WTC11 (cell line): ENCODE data around the gene FBXO42. TPM values are rescaled to one million over a fixed set of nuclear protein-coding genes. Genes with fewer than 3 reads are reported as not detected.

Experiments
- ATAC-seq: fragments of 200-7000 bp; cut with Tn5 transposase; 2 replicates; pipeline ENCODE4 v1.10.0; 2021; ENCODE audit warnings: mild to moderate bottlenecking, moderate library complexity
- CTCF ChIA-PET: fragments of 300-600 bp; sonication (Branson Sonifier 250); formaldehyde crosslinking; loops from one replicate; lab custom pipeline; 2021; ENCODE audit warnings: antibody characterized with exemption; lab: Charles Lee
- POLR2A ChIA-PET: fragments of 350-600 bp; sonication (Branson Sonifier 250); formaldehyde crosslinking; loops from one replicate; lab custom pipeline; 2021; ENCODE audit warnings: antibody characterized with exemption; lab: Charles Lee
- DNase-seq: peaks from one replicate; pipeline ENCODE4 v3.0.0; 2021; ENCODE audit warnings: low spot score
- H3K27ac Mint-ChIP-seq: 2 replicates; pipeline ENCODE4 v1.8.0; 2021; ENCODE audit warnings: mixed read lengths
- H3K27me3 Mint-ChIP-seq: 2 replicates; pipeline ENCODE4 v1.8.0; 2021; ENCODE audit warnings: low read depth, mild to moderate bottlenecking, moderate library complexity, mixed read lengths
- H3K36me3 Mint-ChIP-seq: 2 replicates; pipeline ENCODE4 v1.8.0; 2021; ENCODE audit warnings: mixed read lengths
- H3K4me1 Mint-ChIP-seq: 2 replicates; pipeline ENCODE4 v1.8.0; 2022; ENCODE audit warnings: mixed read lengths
- H3K4me3 Mint-ChIP-seq: 2 replicates; pipeline ENCODE4 v1.8.0; 2021; ENCODE audit warnings: mild to moderate bottlenecking, moderate library complexity, mixed read lengths
- H3K9me3 Mint-ChIP-seq: 2 replicates; pipeline ENCODE4 v1.8.0; 2021; ENCODE audit warnings: mixed read lengths
- CBFB ChIP-seq: sonication (generic); formaldehyde crosslinking; IDR thresholded peaks from 2 replicates; pipeline ENCODE4 v1.8.1; 2022; ENCODE audit warnings: mild to moderate bottlenecking, low read depth, missing genetic modification reagents
- ELF4 ChIP-seq: sonication (generic); formaldehyde crosslinking; IDR thresholded peaks from 2 replicates; pipeline ENCODE4 v1.8.1; 2022; ENCODE audit warnings: low read depth, mild to moderate bottlenecking, moderate library complexity, missing genetic modification reagents
- ETV6 ChIP-seq: sonication (generic); formaldehyde crosslinking; IDR thresholded peaks from 2 replicates; pipeline ENCODE4 v1.8.1; 2022; ENCODE audit warnings: mild to moderate bottlenecking, missing genetic modification reagents
- GTF2I ChIP-seq: fragments of 250-450 bp; sonication (Bioruptor Pico); conservative IDR thresholded peaks from 2 replicates; pipeline ENCODE4 v1.4.0; 2021; ENCODE audit warnings: mild to moderate bottlenecking
- OVOL2 ChIP-seq: fragments of 250-450 bp; sonication (Bioruptor Pico); IDR thresholded peaks from 2 replicates; pipeline ENCODE4 v1.9.0; 2021; ENCODE audit warnings: mild to moderate bottlenecking, borderline replicate concordance
- SMAD4 ChIP-seq: sonication (generic); formaldehyde crosslinking; IDR thresholded peaks from 2 replicates; pipeline ENCODE4 v1.8.0; 2022; ENCODE audit warnings: mild to moderate bottlenecking, missing genetic modification reagents
- TEAD1 ChIP-seq: sonication (generic); formaldehyde crosslinking; IDR thresholded peaks from 2 replicates; pipeline ENCODE4 v1.8.0; 2022; ENCODE audit warnings: mild to moderate bottlenecking, missing genetic modification reagents
- total RNA-seq: library from RNA; stranded (reverse); gene quantifications from 3 replicates; pipeline ENCODE4 v1.2.3, GENCODE V29; 2021
- TF ChIP-seq, protein P1 (sequence below): sonication (generic); formaldehyde crosslinking; IDR thresholded peaks from 2 replicates; pipeline ENCODE4 v1.8.1; 2023; ENCODE audit warnings: mild to moderate bottlenecking, missing genetic modification reagents, moderate library complexity
- TF ChIP-seq, protein P2 (sequence below): sonication (generic); formaldehyde crosslinking; IDR thresholded peaks from 2 replicates; pipeline ENCODE4 v1.8.1; 2023; ENCODE audit warnings: mild to moderate bottlenecking, missing genetic modification reagents, moderate library complexity
- TF ChIP-seq, protein P3 (sequence below): sonication (generic); formaldehyde crosslinking; IDR thresholded peaks from 2 replicates; pipeline ENCODE4 v1.8.1; 2023; ENCODE audit warnings: mild to moderate bottlenecking, missing genetic modification reagents
- TF ChIP-seq, protein P4 (sequence below): sonication (generic); formaldehyde crosslinking; IDR thresholded peaks from 2 replicates; pipeline ENCODE4 v1.8.0; 2023; ENCODE audit warnings: mild to moderate bottlenecking, missing genetic modification reagents
- TF ChIP-seq, protein P5 (sequence below): sonication (generic); formaldehyde crosslinking; IDR thresholded peaks from 2 replicates; pipeline ENCODE4 v1.8.0; 2023; ENCODE audit warnings: missing genetic modification reagents
- TF ChIP-seq, protein P6 (sequence below): sonication (generic); formaldehyde crosslinking; IDR thresholded peaks from 2 replicates; pipeline ENCODE4 v1.8.0; 2022; ENCODE audit warnings: mild to moderate bottlenecking, missing genetic modification reagents
- TF ChIP-seq, protein P7 (sequence below): fragments of 250-450 bp; sonication (Bioruptor Pico); IDR thresholded peaks from 2 replicates; pipeline ENCODE4 v1.8.0; 2021; ENCODE audit warnings: mild to moderate bottlenecking
- TF ChIP-seq, protein P8 (sequence below): fragments of 250-450 bp; sonication (Bioruptor Pico); IDR thresholded peaks from 2 replicates; pipeline ENCODE4 v2.1.2; 2022; ENCODE audit warnings: mild to moderate bottlenecking, moderate library complexity
- TF ChIP-seq, protein P9 (sequence below): fragments of 250-450 bp; sonication (Bioruptor Pico); IDR thresholded peaks from 2 replicates; pipeline ENCODE4 v1.9.0; 2021; ENCODE audit warnings: mild to moderate bottlenecking
- TF ChIP-seq, protein P10 (sequence below): sonication (generic); formaldehyde crosslinking; IDR thresholded peaks from 2 replicates; pipeline ENCODE4 v1.8.1; 2023; ENCODE audit warnings: mild to moderate bottlenecking, missing genetic modification reagents

FBXO42 gene
- total RNA-seq, 1 experiment from 2014 or later: 17.5 TPM

DNA sequence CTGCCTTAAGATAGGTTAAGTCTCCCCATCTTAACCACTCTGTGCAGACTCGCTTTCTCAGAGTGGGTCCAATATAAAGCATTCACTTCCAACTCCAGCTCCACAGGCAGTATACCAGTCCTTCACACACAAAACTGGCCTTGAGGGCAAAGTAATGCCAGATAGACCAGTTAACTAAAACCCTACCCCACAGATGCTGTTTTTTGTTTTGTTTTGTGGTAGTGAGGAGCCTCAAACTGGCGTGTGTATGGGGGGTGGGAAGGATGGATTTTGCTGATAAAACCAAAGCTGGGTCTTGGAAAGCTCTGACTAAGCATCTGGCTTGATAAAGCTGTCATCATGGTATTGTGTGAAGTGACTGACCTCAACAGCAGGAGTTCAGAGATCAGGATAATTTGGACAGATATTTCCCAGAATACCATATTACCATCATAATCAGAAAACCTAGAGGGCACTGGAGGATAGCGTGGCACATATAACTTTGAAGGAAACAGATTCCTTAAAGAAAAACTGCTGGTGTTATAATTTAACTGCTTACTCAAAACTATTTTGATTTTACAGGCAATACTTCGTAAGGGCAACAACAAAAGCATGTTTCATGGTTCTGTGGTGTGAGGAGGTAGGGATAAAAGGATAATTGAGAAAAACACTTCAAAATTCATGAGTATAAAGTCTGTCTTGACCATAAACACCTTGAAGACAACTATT lies 85.7 kb downstream of the FBXO42 start (continued):
- TF ChIP-seq, protein P1, sequence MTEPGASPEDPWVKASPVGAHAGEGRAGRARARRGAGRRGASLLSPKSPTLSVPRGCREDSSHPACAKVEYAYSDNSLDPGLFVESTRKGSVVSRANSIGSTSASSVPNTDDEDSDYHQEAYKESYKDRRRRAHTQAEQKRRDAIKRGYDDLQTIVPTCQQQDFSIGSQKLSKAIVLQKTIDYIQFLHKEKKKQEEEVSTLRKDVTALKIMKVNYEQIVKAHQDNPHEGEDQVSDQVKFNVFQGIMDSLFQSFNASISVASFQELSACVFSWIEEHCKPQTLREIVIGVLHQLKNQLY: no peak
- TF ChIP-seq SMAD4 (CRISPR knock-in tag): no peak
- TF ChIP-seq, protein P2, sequence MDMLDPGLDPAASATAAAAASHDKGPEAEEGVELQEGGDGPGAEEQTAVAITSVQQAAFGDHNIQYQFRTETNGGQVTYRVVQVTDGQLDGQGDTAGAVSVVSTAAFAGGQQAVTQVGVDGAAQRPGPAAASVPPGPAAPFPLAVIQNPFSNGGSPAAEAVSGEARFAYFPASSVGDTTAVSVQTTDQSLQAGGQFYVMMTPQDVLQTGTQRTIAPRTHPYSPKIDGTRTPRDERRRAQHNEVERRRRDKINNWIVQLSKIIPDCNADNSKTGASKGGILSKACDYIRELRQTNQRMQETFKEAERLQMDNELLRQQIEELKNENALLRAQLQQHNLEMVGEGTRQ: no peak

DNA sequence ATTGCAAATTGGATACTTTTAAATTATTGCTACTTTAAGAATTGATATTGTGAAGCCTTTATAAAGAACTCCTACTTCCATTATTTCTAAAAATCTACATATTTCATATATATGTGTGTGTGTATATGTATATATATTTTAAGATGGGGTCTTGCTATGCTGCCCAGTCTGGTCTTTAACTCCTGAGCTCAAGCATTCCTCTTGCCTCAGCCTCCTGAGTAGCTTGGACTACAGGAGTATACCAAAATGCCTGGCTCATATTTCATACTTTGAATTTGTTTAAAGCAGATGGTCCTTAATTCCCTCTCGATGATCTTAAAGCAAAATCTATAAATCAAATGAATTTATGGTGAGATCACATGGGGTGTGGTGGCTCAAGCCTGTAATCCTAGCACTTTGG lies 90.2 kb downstream of the FBXO42 start:
- ATAC-seq (no peak), DNase-seq (no peak)
- CTCF ChIA-PET: no interaction called here
- H3K36me3 Mint-ChIP-seq: no peaks in the 10 kb centered on the region
- H3K9me3 Mint-ChIP-seq: no peaks in the 10 kb centered on the region
- TF ChIP-seq, protein P3, sequence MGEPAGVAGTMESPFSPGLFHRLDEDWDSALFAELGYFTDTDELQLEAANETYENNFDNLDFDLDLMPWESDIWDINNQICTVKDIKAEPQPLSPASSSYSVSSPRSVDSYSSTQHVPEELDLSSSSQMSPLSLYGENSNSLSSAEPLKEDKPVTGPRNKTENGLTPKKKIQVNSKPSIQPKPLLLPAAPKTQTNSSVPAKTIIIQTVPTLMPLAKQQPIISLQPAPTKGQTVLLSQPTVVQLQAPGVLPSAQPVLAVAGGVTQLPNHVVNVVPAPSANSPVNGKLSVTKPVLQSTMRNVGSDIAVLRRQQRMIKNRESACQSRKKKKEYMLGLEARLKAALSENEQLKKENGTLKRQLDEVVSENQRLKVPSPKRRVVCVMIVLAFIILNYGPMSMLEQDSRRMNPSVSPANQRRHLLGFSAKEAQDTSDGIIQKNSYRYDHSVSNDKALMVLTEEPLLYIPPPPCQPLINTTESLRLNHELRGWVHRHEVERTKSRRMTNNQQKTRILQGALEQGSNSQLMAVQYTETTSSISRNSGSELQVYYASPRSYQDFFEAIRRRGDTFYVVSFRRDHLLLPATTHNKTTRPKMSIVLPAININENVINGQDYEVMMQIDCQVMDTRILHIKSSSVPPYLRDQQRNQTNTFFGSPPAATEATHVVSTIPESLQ: no peak
- no peak for TF ChIP-seq TEAD1 (CRISPR knock-in tag)
- TF ChIP-seq, protein P4, sequence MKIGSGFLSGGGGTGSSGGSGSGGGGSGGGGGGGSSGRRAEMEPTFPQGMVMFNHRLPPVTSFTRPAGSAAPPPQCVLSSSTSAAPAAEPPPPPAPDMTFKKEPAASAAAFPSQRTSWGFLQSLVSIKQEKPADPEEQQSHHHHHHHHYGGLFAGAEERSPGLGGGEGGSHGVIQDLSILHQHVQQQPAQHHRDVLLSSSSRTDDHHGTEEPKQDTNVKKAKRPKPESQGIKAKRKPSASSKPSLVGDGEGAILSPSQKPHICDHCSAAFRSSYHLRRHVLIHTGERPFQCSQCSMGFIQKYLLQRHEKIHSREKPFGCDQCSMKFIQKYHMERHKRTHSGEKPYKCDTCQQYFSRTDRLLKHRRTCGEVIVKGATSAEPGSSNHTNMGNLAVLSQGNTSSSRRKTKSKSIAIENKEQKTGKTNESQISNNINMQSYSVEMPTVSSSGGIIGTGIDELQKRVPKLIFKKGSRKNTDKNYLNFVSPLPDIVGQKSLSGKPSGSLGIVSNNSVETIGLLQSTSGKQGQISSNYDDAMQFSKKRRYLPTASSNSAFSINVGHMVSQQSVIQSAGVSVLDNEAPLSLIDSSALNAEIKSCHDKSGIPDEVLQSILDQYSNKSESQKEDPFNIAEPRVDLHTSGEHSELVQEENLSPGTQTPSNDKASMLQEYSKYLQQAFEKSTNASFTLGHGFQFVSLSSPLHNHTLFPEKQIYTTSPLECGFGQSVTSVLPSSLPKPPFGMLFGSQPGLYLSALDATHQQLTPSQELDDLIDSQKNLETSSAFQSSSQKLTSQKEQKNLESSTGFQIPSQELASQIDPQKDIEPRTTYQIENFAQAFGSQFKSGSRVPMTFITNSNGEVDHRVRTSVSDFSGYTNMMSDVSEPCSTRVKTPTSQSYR (CRISPR knock-in tag): no peak
- TF ChIP-seq, protein P5, sequence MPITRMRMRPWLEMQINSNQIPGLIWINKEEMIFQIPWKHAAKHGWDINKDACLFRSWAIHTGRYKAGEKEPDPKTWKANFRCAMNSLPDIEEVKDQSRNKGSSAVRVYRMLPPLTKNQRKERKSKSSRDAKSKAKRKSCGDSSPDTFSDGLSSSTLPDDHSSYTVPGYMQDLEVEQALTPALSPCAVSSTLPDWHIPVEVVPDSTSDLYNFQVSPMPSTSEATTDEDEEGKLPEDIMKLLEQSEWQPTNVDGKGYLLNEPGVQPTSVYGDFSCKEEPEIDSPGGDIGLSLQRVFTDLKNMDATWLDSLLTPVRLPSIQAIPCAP: no peak
- TF ChIP-seq, protein P6, sequence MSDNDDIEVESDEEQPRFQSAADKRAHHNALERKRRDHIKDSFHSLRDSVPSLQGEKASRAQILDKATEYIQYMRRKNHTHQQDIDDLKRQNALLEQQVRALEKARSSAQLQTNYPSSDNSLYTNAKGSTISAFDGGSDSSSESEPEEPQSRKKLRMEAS (CRISPR knock-in tag): no peak
- TF ChIP-seq ETV6 (CRISPR knock-in tag): no peak
- TF ChIP-seq, protein P7, sequence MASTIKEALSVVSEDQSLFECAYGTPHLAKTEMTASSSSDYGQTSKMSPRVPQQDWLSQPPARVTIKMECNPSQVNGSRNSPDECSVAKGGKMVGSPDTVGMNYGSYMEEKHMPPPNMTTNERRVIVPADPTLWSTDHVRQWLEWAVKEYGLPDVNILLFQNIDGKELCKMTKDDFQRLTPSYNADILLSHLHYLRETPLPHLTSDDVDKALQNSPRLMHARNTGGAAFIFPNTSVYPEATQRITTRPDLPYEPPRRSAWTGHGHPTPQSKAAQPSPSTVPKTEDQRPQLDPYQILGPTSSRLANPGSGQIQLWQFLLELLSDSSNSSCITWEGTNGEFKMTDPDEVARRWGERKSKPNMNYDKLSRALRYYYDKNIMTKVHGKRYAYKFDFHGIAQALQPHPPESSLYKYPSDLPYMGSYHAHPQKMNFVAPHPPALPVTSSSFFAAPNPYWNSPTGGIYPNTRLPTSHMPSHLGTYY (CRISPR knock-in tag): no peak
- TF ChIP-seq, protein P8, sequence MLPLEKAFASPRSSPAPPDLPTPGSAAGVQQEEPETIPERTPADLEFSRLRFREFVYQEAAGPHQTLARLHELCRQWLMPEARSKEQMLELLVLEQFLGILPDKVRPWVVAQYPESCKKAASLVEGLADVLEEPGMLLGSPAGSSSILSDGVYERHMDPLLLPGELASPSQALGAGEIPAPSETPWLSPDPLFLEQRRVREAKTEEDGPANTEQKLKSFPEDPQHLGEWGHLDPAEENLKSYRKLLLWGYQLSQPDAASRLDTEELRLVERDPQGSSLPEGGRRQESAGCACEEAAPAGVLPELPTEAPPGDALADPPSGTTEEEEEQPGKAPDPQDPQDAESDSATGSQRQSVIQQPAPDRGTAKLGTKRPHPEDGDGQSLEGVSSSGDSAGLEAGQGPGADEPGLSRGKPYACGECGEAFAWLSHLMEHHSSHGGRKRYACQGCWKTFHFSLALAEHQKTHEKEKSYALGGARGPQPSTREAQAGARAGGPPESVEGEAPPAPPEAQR (CRISPR knock-in tag): no peak
- TF ChIP-seq CBFB (CRISPR knock-in tag): no peak
- TF ChIP-seq ELF4 (CRISPR knock-in tag): no peak
- no peak for TF ChIP-seq GTF2I (CRISPR knock-in tag)
- TF ChIP-seq, protein P9, sequence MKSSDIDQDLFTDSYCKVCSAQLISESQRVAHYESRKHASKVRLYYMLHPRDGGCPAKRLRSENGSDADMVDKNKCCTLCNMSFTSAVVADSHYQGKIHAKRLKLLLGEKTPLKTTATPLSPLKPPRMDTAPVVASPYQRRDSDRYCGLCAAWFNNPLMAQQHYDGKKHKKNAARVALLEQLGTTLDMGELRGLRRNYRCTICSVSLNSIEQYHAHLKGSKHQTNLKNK (CRISPR knock-in tag): no peak
- TF ChIP-seq, protein P10, sequence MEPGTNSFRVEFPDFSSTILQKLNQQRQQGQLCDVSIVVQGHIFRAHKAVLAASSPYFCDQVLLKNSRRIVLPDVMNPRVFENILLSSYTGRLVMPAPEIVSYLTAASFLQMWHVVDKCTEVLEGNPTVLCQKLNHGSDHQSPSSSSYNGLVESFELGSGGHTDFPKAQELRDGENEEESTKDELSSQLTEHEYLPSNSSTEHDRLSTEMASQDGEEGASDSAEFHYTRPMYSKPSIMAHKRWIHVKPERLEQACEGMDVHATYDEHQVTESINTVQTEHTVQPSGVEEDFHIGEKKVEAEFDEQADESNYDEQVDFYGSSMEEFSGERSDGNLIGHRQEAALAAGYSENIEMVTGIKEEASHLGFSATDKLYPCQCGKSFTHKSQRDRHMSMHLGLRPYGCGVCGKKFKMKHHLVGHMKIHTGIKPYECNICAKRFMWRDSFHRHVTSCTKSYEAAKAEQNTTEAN (CRISPR knock-in tag): no peak
- no peak for TF ChIP-seq OVOL2 (CRISPR knock-in tag)
- POLR2A ChIA-PET: no interaction called here
- peaks cover 4% of the 10 kb centered on the region for H3K4me1 Mint-ChIP-seq
- no peak overlapping the region for H3K27ac Mint-ChIP-seq
- H3K4me3 Mint-ChIP-seq: no peak overlapping the region
- H3K27me3 Mint-ChIP-seq: no peaks in the 10 kb centered on the region
